Neuronal stem cell (in vitro differentiated cells): ENCODE results near the gene RNF180.

Experiments
- DNase-seq: peaks from one replicate; pipeline ENCODE4 v3.0.0-alpha.2; 2013; ENCODE audit warnings: low spot score
- H2AFZ ChIP-seq: one replicate; pipeline ENCODE4 v1.6.1; 2013; ENCODE audit warnings: mild to moderate bottlenecking, low read length, inconsistent platforms
- H2AK5ac ChIP-seq: 2 replicates; pipeline ENCODE4 v1.6.1; 2013; ENCODE audit warnings: low read depth, mild to moderate bottlenecking, inconsistent platforms, low read length, moderate library complexity, mixed read lengths
- H2BK120ac ChIP-seq: 2 replicates; pipeline ENCODE4 v1.6.1; 2013; ENCODE audit warnings: low read depth, mild to moderate bottlenecking, inconsistent platforms, low read length, moderate library complexity, mixed read lengths
- H2BK12ac ChIP-seq: one replicate; pipeline ENCODE4 v1.6.1; 2013; ENCODE audit warnings: low read length, inconsistent platforms
- H2BK15ac ChIP-seq: 2 replicates; pipeline ENCODE4 v1.6.1; 2013; ENCODE audit warnings: mild to moderate bottlenecking, low read length, inconsistent platforms, mixed read lengths
- H2BK5ac ChIP-seq: one replicate; pipeline ENCODE4 v1.6.1; 2013; ENCODE audit warnings: inconsistent platforms, mild to moderate bottlenecking, low read length, moderate library complexity
- H3K14ac ChIP-seq: one replicate; pipeline ENCODE4 v1.6.1; 2013; ENCODE audit warnings: low read length, inconsistent platforms
- H3K18ac ChIP-seq: 2 replicates; pipeline ENCODE4 v1.6.1; 2013; ENCODE audit warnings: low read length, inconsistent platforms
- H3K23ac ChIP-seq: 2 replicates; pipeline ENCODE4 v1.6.1; 2013; ENCODE audit warnings: low read depth, mild to moderate bottlenecking, mixed read lengths, low read length, inconsistent platforms; ENCODE audit not compliant: poor library complexity
- H3K27ac ChIP-seq: replicated peaks from 3 replicates; pipeline ENCODE4 v1.5.1; 2013; ENCODE audit warnings: low read length, inconsistent platforms
- H3K27me3 ChIP-seq, 3 experiments: 2 replicates each; pipeline ENCODE4 v1.6.1; 2013; ENCODE audit warnings: low read length in 3 of 3, mild to moderate bottlenecking in 2 of 3, inconsistent platforms in 1 of 3, low read depth in 1 of 3, mixed read lengths in 1 of 3, moderate library complexity in 1 of 3; ENCODE audit not compliant: control insufficient read depth in 3 of 3, insufficient read depth in 3 of 3
- H3K36me3 ChIP-seq, 2 donors: replicated peaks in 1 of 2; 2 replicates each; pipeline ENCODE4 v1.6.1; 2013; ENCODE audit warnings: low read length in 2 of 2; ENCODE audit not compliant: control insufficient read depth in 2 of 2, insufficient read depth in 2 of 2
- H3K4ac ChIP-seq: 2 replicates; pipeline ENCODE4 v1.6.1; 2013; ENCODE audit warnings: inconsistent platforms, mild to moderate bottlenecking, low read length, moderate library complexity
- H3K4me1 ChIP-seq, 2 donors: 1 replicate in 1 of 2; 2 replicates in 1 of 2; pipeline ENCODE4 v1.6.1; 2013; ENCODE audit warnings: low read length in 2 of 2, low read depth in 1 of 2; ENCODE audit not compliant: control insufficient read depth in 2 of 2, insufficient read depth in 1 of 2
- H3K4me2 ChIP-seq: one replicate; pipeline ENCODE4 v1.6.1; 2013; ENCODE audit warnings: mild to moderate bottlenecking, low read length, inconsistent platforms; ENCODE audit not compliant: insufficient read depth, poor library complexity, severe bottlenecking
- H3K4me3 ChIP-seq, 2 donors: 2 replicates each; pipeline ENCODE4 v1.5.1; 2013; ENCODE audit warnings: low read length in 2 of 2, mild to moderate bottlenecking in 2 of 2, inconsistent platforms in 1 of 2, moderate library complexity in 1 of 2
- H3K79me1 ChIP-seq: one replicate; pipeline ENCODE4 v1.6.1; 2013; ENCODE audit warnings: low read depth, mild to moderate bottlenecking, inconsistent platforms, low read length, moderate library complexity
- H3K9ac ChIP-seq: one replicate; pipeline ENCODE4 v1.6.1; 2013; ENCODE audit warnings: mild to moderate bottlenecking, low read depth, low read length, inconsistent platforms; ENCODE audit not compliant: poor library complexity
- H3K9me3 ChIP-seq, 2 donors: replicated peaks in 1 of 2; 2 replicates each; pipeline versions ENCODE3 to v1.6.1; 2013; ENCODE audit warnings: low read length in 2 of 2, mild to moderate bottlenecking in 2 of 2, inconsistent platforms in 1 of 2, low read depth in 1 of 2, mixed read lengths in 1 of 2, moderate library complexity in 1 of 2; ENCODE audit not compliant: control insufficient read depth in 2 of 2, insufficient read depth in 1 of 2
- H4K8ac ChIP-seq: one replicate; pipeline ENCODE4 v1.6.1; 2013; ENCODE audit warnings: low read depth, mild to moderate bottlenecking, inconsistent platforms, low read length, moderate library complexity
- H4K91ac ChIP-seq: one replicate; pipeline ENCODE4 v1.6.1; 2013; ENCODE audit warnings: low read length, low read depth, mild to moderate bottlenecking, inconsistent platforms; ENCODE audit not compliant: poor library complexity
- WGBS, 2 donors: extraction: QIAGEN DNeasy Blood & Tissue Kit; methylation state at CpG; one replicate each; pipeline ENCODE4 v1.1.7; 2013; ENCODE audit warnings: missing lambda C conversion rate in 2 of 2, mixed read lengths in 1 of 2; ENCODE audit not compliant: insufficient read length in 2 of 2, insufficient replicate concordance in 1 of 2; ENCODE audit errors: extremely low coverage in 2 of 2; 5-methylcytosine and 5-hydroxymethylcytosine counted together

RNF180 gene

DNA sequence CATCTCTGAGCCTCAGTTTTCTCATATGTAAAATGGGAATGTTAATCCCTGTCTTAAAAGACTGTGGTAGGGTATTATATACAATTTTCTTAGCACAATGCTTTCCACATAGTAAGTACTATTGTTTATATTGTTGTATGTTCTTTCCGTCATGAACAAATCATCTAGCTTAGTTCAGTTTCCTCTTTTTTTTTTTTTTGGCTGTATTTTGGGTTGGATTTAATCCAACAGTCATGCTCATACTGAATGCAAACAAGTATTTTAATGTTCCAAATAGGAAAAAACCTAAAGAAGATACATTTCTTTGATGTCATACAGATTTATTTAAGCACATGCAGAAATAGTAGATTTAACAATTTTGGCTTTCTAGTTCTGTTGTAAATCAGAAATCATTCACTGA is 95.1 kb downstream of the RNF180 start:
- Histone ChIP-seq H3K9me3 (no peaks in the 10 kb centered on the region), H3K4me2 (no peak overlapping the region), H4K91ac (no peak overlapping the region), H2BK12ac (no peak overlapping the region), H3K4me1 (no peaks in the 10 kb centered on the region), H3K18ac (no peak overlapping the region), H3K4me3 (no peak overlapping the region), H3K79me1 (no peaks in the 10 kb centered on the region), H3K27me3 (no peaks in the 10 kb centered on the region), H2BK5ac (no peak overlapping the region), H3K9ac (no peak overlapping the region), H2BK15ac (no peak overlapping the region), H3K23ac (no peak overlapping the region), H4K8ac (no peak overlapping the region), H3K36me3 (no peaks in the 10 kb centered on the region), H3K27ac (no peak overlapping the region), H2BK120ac (no peak overlapping the region), H3K14ac (no peak overlapping the region), H2AFZ (no peak overlapping the region), H3K4ac (no peak overlapping the region), H2AK5ac (no peak overlapping the region)
- WGBS, 2 donors: no CpG with 5 or more reads among the region's 1 CpG
- DNase-seq: no peak

DNA sequence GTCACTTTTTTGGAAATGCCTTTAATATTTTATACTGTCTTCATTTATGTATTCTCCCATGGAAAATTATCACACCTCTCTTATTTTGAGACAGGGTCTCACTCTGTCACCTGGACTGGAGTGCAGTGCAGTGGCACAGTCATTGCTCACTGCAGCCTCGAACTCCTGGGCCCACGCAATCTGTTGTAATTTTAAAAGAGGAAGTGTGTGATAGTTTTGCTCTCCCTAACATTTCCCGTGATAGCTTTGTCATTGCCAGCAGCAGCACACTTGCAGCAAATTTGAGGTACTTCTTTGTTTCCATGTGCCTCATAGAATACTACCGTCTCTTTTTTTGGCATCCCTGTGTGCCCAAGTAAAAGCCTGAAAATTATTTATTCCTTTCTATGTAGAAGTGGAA is 103.5 kb downstream of the RNF180 start:
- Histone ChIP-seq H2BK5ac (no peak overlapping the region), H4K91ac (no peak overlapping the region), H4K8ac (no peak overlapping the region), H3K36me3 (no peaks in the 10 kb centered on the region), H3K4me1 (no peaks in the 10 kb centered on the region), H3K27me3 (no peaks in the 10 kb centered on the region), H3K9ac (no peak overlapping the region), H3K27ac (no peak overlapping the region), H3K4me2 (no peak overlapping the region), H3K14ac (no peak overlapping the region), H2AFZ (no peak overlapping the region), H3K9me3 (no peaks in the 10 kb centered on the region), H2BK15ac (no peak overlapping the region), H2BK12ac (no peak overlapping the region), H3K18ac (no peak overlapping the region), H2BK120ac (no peak overlapping the region), H3K4me3 (no peak overlapping the region), H2AK5ac (no peak overlapping the region), H3K4ac (no peak overlapping the region), H3K23ac (no peak overlapping the region), H3K79me1 (no peaks in the 10 kb centered on the region)
- no CpG with 5 or more reads among the region's 4 CpGs for WGBS, 2 donors
- no peak for DNase-seq

DNA sequence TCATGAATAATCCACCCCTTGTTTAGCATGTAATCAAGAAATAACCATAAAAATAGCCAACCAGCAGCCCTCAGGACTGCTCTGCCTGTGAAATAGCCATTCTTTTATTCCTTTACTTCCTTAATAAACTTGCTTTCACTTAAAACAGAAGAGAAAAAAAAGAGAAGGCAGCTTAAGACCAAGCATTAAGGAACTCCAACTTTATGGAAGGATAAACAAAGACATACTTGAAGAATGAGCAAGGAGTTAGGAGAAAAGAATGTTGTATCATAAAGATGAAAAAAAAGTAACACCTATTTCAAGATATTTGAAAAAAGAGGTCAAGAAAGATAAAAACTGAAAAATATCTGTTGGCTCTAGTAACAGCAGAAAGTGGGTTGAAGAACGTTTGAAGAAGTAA is 107.6 kb downstream of the RNF180 start:
- Histone ChIP-seq H2BK12ac (no peak overlapping the region), H3K79me1 (peaks cover 1% of the 10 kb centered on the region), H3K4ac (no peak overlapping the region), H4K91ac (no peak overlapping the region), H3K4me1 (no peaks in the 10 kb centered on the region), H2BK15ac (no peak overlapping the region), H3K9me3 (no peaks in the 10 kb centered on the region), H3K23ac (no peak overlapping the region), H3K14ac (no peak overlapping the region), H3K4me2 (no peak overlapping the region), H2BK5ac (no peak overlapping the region), H2AK5ac (no peak overlapping the region), H3K27ac (no peak overlapping the region), H3K18ac (no peak overlapping the region), H3K9ac (no peak overlapping the region), H2AFZ (no peak overlapping the region), H3K27me3 (no peaks in the 10 kb centered on the region), H4K8ac (no peak overlapping the region), H2BK120ac (no peak overlapping the region), H3K4me3 (no peak overlapping the region), H3K36me3 (no peaks in the 10 kb centered on the region)
- no peak for DNase-seq
- no CpG with 5 or more reads among the region's 1 CpG for WGBS, 2 donors

DNA sequence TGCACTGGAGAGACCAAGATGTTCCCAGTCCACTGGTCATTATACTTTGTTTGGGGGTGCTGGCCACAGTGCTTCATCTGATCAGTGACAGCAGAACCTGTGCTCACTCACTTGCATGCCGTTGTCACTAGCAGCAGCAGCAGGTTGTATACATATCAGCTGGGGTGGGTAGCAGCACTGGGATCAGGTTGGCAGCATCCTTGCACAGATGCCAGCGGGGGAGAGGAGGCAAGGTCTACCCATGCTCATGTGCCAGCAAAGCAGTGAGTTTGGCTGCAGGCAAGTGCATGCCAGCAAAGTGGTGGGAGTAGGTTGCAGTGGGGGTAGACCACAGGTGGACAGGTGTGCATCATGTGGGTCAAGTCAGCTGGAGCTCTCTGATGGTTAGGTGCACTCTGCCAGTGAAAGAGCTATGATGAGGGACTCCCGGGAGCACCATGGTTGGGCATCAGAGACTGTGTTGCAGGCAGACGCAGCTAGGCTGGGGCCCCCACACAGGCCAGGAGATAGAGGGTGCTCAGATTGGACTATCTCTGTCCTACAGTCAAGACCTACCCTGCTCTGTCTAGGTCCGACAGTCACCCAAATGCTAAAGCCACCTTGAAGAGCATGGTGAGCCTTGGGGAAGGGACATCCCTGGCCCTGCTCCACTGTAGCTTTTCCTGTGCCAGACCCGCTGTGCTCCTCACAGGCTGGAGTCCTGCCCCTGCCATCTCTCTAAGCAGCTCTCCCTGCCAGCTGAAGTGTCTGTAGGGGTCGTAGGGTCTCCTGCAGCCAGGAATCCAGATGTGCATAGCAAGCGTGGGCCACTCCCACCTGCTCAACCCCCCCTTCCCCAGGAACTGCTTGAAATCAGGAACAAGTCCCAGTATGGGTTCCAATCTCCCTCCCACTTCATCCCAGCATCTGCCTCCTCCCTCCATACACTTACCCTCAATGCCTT is 119.8 kb downstream of the RNF180 start:
- H3K27me3 ChIP-seq: no peaks in the 10 kb centered on the region
- H3K9me3 ChIP-seq: no peaks in the 10 kb centered on the region
- no CpG with 5 or more reads among the region's 8 CpGs for WGBS, 2 donors
- no peak overlapping the region for H2AFZ ChIP-seq
- H3K27ac ChIP-seq: no peak overlapping the region
- H3K4ac ChIP-seq: no peak overlapping the region
- H3K79me1 ChIP-seq: peaks cover 3% of the 10 kb centered on the region
- no peak overlapping the region for H2AK5ac ChIP-seq
- no peak overlapping the region for H3K4me3 ChIP-seq
- no peaks in the 10 kb centered on the region for H3K36me3 ChIP-seq
- no peak for DNase-seq
- H2BK120ac ChIP-seq: no peak overlapping the region
- H3K18ac ChIP-seq: no peak overlapping the region
- no peak overlapping the region for H3K4me2 ChIP-seq
- peak overlapping the region; percentile 22 for H3K14ac ChIP-seq
- no peak overlapping the region for H3K9ac ChIP-seq
- peaks cover 0 to 2% of the 10 kb centered on the region in 2 donors for H3K4me1 ChIP-seq
- H3K23ac ChIP-seq: no peak overlapping the region
- no peak overlapping the region for H2BK15ac ChIP-seq
- H4K91ac ChIP-seq: no peak overlapping the region
- no peak overlapping the region for H2BK5ac ChIP-seq
- no peak overlapping the region for H2BK12ac ChIP-seq
- no peak overlapping the region for H4K8ac ChIP-seq
